ENCODE data around the gene SLC9A3. TPM values are rescaled to one million over a fixed set of nuclear protein-coding genes. Genes with fewer than 3 reads are reported as not detected.
"Not testable (repeated sequence)": the region's sequence is repeated elsewhere in the genome, so short reads cannot be mapped to it uniquely, and the experiment has no call there.

The SLC9A3 gene
- total RNA-seq, 1 experiment from 2014 or later: 1.8 TPM

GRCh38 chr5:474232-474839 is 49.9 kb downstream of the SLC9A3 start:
- DNase-seq (ENCODE audit: low read depth); in situ Hi-C loops (cut with HindIII; ENCODE audit: low pct_unique_long_range_greater_than_20kb, low sequenced_read_pairs): not testable (repeated sequence)

- no peak for DNase-seq (ENCODE audit: low read depth)
- in situ Hi-C loops (cut with HindIII; ENCODE audit: low pct_unique_long_range_greater_than_20kb, low sequenced_read_pairs): no loop called here
Measured at GRCh38 chr5:473551-474192, 50.6 kb downstream of the SLC9A3 start.

DNA sequence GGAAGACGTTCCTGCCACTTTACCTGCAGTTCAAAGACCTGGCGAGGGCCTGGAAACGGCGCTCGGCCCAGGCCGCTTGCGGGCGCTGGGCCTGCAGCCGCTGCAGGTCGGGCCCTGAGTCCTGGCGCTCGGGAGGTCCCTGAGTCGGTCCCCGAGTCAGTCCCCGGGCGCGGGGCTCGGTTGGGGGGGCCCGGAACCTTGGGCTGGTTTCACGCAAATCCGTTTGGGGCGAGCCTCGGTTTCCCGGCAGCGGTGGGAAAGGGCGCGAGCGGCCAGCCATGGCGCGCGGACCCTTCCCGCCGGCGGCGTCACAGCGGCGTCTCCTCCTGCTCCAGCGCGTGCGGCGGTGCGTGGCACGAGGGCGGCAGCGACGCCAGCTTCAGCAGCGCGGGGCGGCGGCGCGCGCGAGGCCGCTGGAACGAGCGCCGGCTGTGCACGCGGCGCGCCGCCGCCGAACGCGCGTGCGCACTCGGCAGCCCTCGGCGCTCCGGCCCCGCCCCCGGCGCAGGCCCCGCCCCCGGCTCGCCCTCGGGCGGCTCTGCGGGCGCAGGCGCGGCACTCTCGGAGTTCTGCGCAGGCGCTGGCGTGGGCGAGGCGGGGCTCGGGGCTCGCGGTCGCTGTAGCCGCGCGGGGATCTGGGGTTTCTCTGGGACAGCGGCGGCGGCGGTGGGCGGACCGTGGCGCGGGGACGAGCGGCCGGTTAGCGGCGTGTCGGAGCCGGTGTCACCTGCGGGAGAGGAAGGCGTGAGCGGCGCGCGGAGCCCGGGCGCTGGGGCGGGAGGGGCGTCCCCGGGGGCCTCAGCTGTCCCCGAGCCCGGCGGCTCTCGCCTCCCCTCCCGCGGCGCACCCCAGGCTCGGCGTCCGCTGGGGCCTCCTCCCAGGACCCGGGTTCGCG is 51.3 kb downstream of the SLC9A3 start:
- peak; percentile 73 for DNase-seq (ENCODE audit: low read depth)
- in situ Hi-C loops (cut with HindIII; ENCODE audit: low pct_unique_long_range_greater_than_20kb, low sequenced_read_pairs): no loop called here

GRCh38 chr5:472076-472655 is 52.1 kb downstream of the SLC9A3 start:
- in situ Hi-C loops (cut with HindIII; ENCODE audit: low pct_unique_long_range_greater_than_20kb, low sequenced_read_pairs): no loop called here
- DNase-seq (ENCODE audit: low read depth): no peak

GRCh38 chr5:471750-472058 is 52.5 kb downstream of the SLC9A3 start:
- in situ Hi-C loops (cut with HindIII; ENCODE audit: low pct_unique_long_range_greater_than_20kb, low sequenced_read_pairs): no loop called here
- no peak for DNase-seq (ENCODE audit: low read depth)

GRCh38 chr5:470961-471749 is 53.1 kb downstream of the SLC9A3 start:
- no peak for DNase-seq (ENCODE audit: low read depth)
- in situ Hi-C loops (cut with HindIII; ENCODE audit: low pct_unique_long_range_greater_than_20kb, low sequenced_read_pairs): no loop called here

DNA sequence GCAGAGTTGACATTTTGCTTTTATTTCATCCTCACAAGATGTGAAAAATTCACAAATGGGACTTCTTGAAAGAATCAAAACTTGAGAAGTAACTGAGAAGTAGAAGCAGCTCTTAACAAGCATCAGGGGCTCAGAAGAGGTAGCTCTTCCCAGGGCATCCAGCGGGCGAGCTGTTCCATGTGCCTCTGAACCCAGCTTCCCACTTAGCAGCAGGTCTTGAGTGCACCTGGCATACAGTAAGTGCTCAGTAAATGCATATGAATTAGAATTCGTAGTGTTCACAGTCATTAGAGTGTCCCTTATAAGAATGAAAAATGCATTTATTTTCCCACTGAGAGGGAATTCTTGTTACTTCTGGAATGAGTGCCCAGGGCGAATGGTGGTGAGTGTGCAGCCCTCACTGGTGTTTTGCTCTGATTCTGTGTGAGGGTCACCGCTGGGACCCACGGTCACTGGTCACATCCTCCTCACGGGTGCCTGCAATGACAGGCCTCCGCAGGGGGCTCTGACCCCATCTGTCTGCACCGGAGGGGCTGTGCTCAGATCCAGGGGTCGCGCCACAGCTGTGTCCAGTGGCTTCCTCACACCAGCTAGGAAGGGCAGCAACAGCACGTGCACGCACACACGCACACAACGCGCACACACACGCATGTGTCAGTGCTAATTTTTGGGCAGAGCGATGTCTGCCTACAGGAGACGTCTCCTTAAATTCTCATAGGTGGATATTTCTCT is 54.3 kb downstream of the SLC9A3 start:
- in situ Hi-C loops (cut with HindIII; ENCODE audit: low pct_unique_long_range_greater_than_20kb, low sequenced_read_pairs): no loop called here
- DNase-seq (ENCODE audit: low read depth): no peak

DNA sequence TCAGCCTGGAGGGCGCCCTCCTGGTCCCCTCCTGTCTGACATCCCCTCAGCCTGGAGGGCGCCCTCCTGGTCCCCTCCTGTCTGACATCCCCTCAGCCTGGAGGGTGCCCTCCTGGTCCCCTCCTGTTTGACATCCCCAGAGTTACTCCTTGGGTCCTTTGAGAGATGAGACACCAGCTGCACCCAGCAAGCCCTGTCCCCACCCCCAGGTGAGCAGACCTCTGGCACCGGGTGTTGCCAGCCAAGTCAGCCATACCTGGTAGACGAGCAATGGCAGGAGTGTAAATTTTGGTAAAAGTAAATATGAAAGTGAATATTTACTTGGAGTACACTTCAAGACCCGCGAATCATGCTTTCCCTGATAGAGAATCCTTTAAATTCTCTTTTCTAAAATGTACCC is 55.8 kb downstream of the SLC9A3 start:
- in situ Hi-C loops (cut with HindIII; ENCODE audit: low pct_unique_long_range_greater_than_20kb, low sequenced_read_pairs): no loop called here
- no peak for DNase-seq (ENCODE audit: low read depth)

DNA sequence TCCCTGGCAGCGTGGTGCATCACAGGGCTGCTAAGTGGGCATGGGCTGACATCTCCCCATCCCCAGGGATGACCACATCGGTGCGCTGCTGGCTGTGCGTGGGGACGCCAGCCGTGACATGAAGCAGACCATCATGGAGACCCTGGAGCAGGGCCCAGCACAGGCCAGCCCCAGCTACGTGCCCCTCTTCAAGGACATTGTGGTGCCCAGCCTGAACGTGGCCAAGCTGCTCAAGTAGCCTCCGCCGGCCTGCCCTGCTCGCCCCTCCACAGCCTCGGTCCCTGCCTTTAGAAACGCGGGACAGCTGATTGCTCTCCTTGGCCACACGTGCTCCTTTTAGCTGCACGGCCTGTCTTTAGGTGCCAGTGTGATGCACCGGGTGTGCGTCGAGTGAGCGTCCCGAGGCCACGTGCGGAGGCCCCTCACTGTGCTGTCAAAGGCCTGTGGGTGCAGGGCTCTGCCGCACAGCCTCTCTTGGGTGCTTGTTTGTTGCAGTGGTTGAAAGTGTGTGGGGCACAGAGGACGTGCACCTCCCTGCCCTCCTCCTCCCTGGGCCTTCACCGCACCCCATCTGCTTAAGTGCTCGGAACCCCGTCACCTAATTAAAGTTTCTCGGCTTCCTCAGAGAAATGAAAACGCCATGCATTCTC is 57.5 kb downstream of the SLC9A3 start:
- in situ Hi-C loops (cut with HindIII; ENCODE audit: low pct_unique_long_range_greater_than_20kb, low sequenced_read_pairs): no loop called here
- no peak for DNase-seq (ENCODE audit: low read depth)

- no peak for DNase-seq (ENCODE audit: low read depth)
- in situ Hi-C loops (cut with HindIII; ENCODE audit: low pct_unique_long_range_greater_than_20kb, low sequenced_read_pairs): no loop called here
Measured at GRCh38 chr5:465591-466403, 58.5 kb downstream of the SLC9A3 start.

DNA sequence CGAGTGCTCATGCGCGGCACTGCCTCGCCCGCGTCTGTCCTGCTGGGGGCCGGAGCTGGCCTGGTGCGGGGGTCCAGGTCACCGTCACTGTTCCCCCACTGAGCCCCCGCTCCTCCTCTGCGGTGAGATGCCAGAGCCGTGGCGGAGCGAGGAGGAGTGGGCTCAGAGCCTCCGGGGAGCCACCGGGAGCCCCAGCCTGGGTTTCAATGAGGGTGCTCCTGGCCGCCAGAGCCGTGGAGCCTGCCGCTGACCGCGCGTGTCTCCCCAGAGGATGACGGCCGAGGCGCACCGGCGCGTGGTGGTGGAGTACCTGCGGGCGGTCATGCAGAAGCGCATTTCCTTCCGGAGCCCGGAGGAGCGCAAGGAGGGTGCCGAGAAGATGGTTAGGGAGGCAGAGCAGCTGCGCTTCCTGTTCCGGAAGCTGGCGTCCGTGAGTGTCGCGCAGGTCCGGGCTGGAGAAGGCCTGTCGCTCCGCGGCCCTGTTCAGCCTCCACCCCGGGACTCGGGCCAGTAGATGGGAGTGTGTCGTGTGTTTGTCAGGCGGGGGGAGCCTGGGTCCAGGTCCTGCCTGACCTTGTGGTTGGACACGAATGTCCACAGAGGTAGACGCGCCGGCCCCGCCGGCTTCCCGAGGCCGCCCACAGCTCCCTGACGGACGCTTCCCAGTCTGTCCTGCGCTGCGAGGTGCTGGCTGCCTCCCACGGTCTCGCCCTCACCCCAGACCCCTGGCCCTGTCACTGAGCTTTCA is 59.2 kb downstream of the SLC9A3 start:
- in situ Hi-C loops (cut with HindIII; ENCODE audit: low pct_unique_long_range_greater_than_20kb, low sequenced_read_pairs): no loop called here
- no peak for DNase-seq (ENCODE audit: low read depth)

GRCh38 chr5:464446-464842 is 59.8 kb downstream of the SLC9A3 start:
- in situ Hi-C loops (cut with HindIII; ENCODE audit: low pct_unique_long_range_greater_than_20kb, low sequenced_read_pairs): no loop called here

DNA sequence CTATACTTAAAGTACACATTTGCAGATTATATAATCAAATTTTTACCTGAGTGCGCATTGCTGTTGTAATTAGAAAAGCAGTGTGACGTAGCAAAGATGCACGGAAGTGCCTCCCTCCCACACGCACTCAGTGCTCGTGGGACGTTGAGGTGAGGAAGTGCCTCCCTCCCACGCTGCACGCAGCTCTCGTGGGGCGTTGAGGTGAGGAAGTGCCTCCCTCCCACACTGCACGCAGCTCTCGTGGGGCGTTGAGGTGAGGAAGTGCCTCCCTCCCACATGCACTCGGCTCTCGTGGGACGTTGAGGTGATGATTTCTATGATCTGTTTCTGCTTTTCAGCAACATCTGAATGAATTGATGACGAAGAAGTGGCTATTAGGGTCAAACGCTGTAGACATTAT is 60.3 kb downstream of the SLC9A3 start:
- in situ Hi-C loops (cut with HindIII; ENCODE audit: low pct_unique_long_range_greater_than_20kb, low sequenced_read_pairs): no loop called here
- DNase-seq (ENCODE audit: low read depth): no peak

More at GRCh38 chr5:464446-464842, 59.8 kb downstream of the SLC9A3 start:
- DNase-seq (ENCODE audit: low read depth): no peak

DNA sequence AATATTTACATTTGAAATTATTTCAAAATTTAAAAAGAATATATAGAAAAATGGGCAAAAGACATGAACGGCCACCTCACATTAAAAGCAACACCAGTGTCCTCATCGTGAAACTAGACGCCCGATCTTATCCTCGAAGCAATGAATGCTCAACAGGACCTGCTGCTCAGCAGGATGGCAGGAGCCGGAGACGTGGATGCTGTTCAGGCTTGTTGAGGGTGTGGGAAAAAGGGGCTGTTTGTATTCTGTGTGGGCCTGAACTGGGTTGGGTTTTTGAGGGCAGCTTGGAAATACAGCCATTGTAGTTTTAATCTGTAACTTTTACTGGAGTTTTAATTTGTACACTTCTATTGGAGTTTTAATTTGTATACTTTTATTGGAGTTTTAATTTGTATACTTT is 60.9 kb downstream of the SLC9A3 start:
- in situ Hi-C loops (cut with HindIII; ENCODE audit: low pct_unique_long_range_greater_than_20kb, low sequenced_read_pairs): no loop called here
- DNase-seq (ENCODE audit: low read depth): no peak

- no peak for DNase-seq (ENCODE audit: low read depth)
- in situ Hi-C loops (cut with HindIII; ENCODE audit: low pct_unique_long_range_greater_than_20kb, low sequenced_read_pairs): no loop called here
Measured at GRCh38 chr5:462051-462481, 62.2 kb downstream of the SLC9A3 start.

- in situ Hi-C loops (cut with HindIII; ENCODE audit: low pct_unique_long_range_greater_than_20kb, low sequenced_read_pairs): no loop called here
Measured at GRCh38 chr5:460273-460625, 64.0 kb downstream of the SLC9A3 start.

More at GRCh38 chr5:460273-460625, 64.0 kb downstream of the SLC9A3 start:
- no peak for DNase-seq (ENCODE audit: low read depth)
